Type B pancreatic cell (in vitro differentiated cells): ENCODE data around the gene ARL5C. TPM values are rescaled to one million over a fixed set of nuclear protein-coding genes. Genes with fewer than 3 reads are reported as not detected.

Experiments
- DNase-seq: peaks from one replicate; pipeline ENCODE4 v3.0.0; 2021; ENCODE audit warnings: mixed read lengths; ENCODE audit not compliant: unreplicated experiment; ENCODE audit errors: extremely low spot score
- H3K27ac Mint-ChIP-seq: 2 replicates; pipeline ENCODE4 v1.8.0; 2021; ENCODE audit warnings: mild to moderate bottlenecking, mixed read lengths
- H3K27me3 Mint-ChIP-seq: 2 replicates; pipeline ENCODE4 v1.8.0; 2021; ENCODE audit warnings: mixed read lengths
- H3K36me3 Mint-ChIP-seq: 2 replicates; pipeline ENCODE4 v1.8.0; 2021; ENCODE audit warnings: mixed read lengths
- H3K4me1 Mint-ChIP-seq: one replicate; pipeline ENCODE4 v1.8.0; 2021; ENCODE audit warnings: mixed read lengths; ENCODE audit not compliant: unreplicated experiment
- H3K4me3 Mint-ChIP-seq: 2 replicates; pipeline ENCODE4 v1.8.0; 2021; ENCODE audit warnings: mild to moderate bottlenecking, mixed read lengths
- H3K9me3 Mint-ChIP-seq: 2 replicates; pipeline ENCODE4 v1.8.0; 2021; ENCODE audit warnings: mixed read lengths
- CTCF ChIP-seq: fragments of 200-600 bp; sonication (generic); conservative IDR thresholded peaks from 2 replicates; pipeline ENCODE4 v1.5.0; 2021; ENCODE audit warnings: antibody characterized with exemption, mild to moderate bottlenecking
- total RNA-seq: library from RNA; stranded (reverse); gene quantifications from 2 replicates; pipeline ENCODE4 v1.2.1, GENCODE V29; 2021; ENCODE audit warnings: low replicate concordance

The ARL5C gene
- total RNA-seq, 1 donor from 2014 or later, result not detected

- Mint-ChIP-seq H3K27ac (no peak overlapping the region), H3K9me3 (no peaks in the 10 kb centered on the region), H3K27me3 (no peaks in the 10 kb centered on the region), H3K4me1 (no peaks in the 10 kb centered on the region), H3K36me3 (no peaks in the 10 kb centered on the region), H3K4me3 (no peak overlapping the region)
- no peak for TF ChIP-seq CTCF
- no peak for DNase-seq
Observed at GRCh38 chr17:39186481-39187002, 20.6 kb upstream of the ARL5C start.

- no peak for DNase-seq
- TF ChIP-seq CTCF, result no peak
- H3K27me3 Mint-ChIP-seq, result no peaks in the 10 kb centered on the region
- no peak overlapping the region for H3K27ac Mint-ChIP-seq
- no peaks in the 10 kb centered on the region for H3K9me3 Mint-ChIP-seq
- no peaks in the 10 kb centered on the region for H3K36me3 Mint-ChIP-seq
- H3K4me3 Mint-ChIP-seq, result no peak overlapping the region
- no peaks in the 10 kb centered on the region for H3K4me1 Mint-ChIP-seq
Observed at GRCh38 chr17:39183720-39184119, 17.8 kb upstream of the ARL5C start.

GRCh38 chr17:39183045-39183444 lies 17.1 kb upstream of the ARL5C start:
- DNase-seq, result no peak
- no peaks in the 10 kb centered on the region for H3K36me3 Mint-ChIP-seq
- no peaks in the 10 kb centered on the region for H3K27me3 Mint-ChIP-seq
- no peak overlapping the region for H3K4me3 Mint-ChIP-seq
- H3K27ac Mint-ChIP-seq, result no peak overlapping the region
- no peaks in the 10 kb centered on the region for H3K9me3 Mint-ChIP-seq
- TF ChIP-seq CTCF, result no peak
- H3K4me1 Mint-ChIP-seq, result no peaks in the 10 kb centered on the region

GRCh38 chr17:39181303-39181702 lies 15.3 kb upstream of the ARL5C start:
- no peak overlapping the region for H3K4me3 Mint-ChIP-seq
- no peak for TF ChIP-seq CTCF
- H3K36me3 Mint-ChIP-seq, result peaks cover 5% of the 10 kb centered on the region
- H3K27ac Mint-ChIP-seq, result no peak overlapping the region
- no peaks in the 10 kb centered on the region for H3K9me3 Mint-ChIP-seq
- DNase-seq, result no peak
- H3K27me3 Mint-ChIP-seq, result no peaks in the 10 kb centered on the region
- no peaks in the 10 kb centered on the region for H3K4me1 Mint-ChIP-seq

- H3K4me3 Mint-ChIP-seq, result no peak overlapping the region
- peak overlapping the region; percentile 72 for H3K27ac Mint-ChIP-seq
- H3K4me1 Mint-ChIP-seq, result no peaks in the 10 kb centered on the region
- DNase-seq, result no peak
- H3K9me3 Mint-ChIP-seq, result no peaks in the 10 kb centered on the region
- H3K36me3 Mint-ChIP-seq, result peaks cover 5% of the 10 kb centered on the region
- TF ChIP-seq CTCF, result no peak
- no peaks in the 10 kb centered on the region for H3K27me3 Mint-ChIP-seq
Observed at GRCh38 chr17:39178536-39178935, 12.6 kb upstream of the ARL5C start.

GRCh38 chr17:39177256-39177655 lies 11.3 kb upstream of the ARL5C start:
- no peak for DNase-seq
- no peak overlapping the region for H3K4me3 Mint-ChIP-seq
- no peaks in the 10 kb centered on the region for H3K4me1 Mint-ChIP-seq
- H3K27ac Mint-ChIP-seq, result no peak overlapping the region
- H3K9me3 Mint-ChIP-seq, result no peaks in the 10 kb centered on the region
- no peaks in the 10 kb centered on the region for H3K27me3 Mint-ChIP-seq
- H3K36me3 Mint-ChIP-seq, result peaks cover 5% of the 10 kb centered on the region
- TF ChIP-seq CTCF, result no peak
